HG03064 (cell line): ENCODE results near the gene C1QTNF6.
"Not testable (repeated sequence)": the region's sequence is repeated elsewhere in the genome, so short reads cannot be mapped to it uniquely, and the experiment has no call there.

Experiments
- ATAC-seq: cut with Tn5 transposase; IDR thresholded peaks from one replicate; pipeline ENCODE4 v1.9.1; 2021; ENCODE audit warnings: low read depth; ENCODE audit not compliant: unreplicated experiment

C1QTNF6 gene

DNA sequence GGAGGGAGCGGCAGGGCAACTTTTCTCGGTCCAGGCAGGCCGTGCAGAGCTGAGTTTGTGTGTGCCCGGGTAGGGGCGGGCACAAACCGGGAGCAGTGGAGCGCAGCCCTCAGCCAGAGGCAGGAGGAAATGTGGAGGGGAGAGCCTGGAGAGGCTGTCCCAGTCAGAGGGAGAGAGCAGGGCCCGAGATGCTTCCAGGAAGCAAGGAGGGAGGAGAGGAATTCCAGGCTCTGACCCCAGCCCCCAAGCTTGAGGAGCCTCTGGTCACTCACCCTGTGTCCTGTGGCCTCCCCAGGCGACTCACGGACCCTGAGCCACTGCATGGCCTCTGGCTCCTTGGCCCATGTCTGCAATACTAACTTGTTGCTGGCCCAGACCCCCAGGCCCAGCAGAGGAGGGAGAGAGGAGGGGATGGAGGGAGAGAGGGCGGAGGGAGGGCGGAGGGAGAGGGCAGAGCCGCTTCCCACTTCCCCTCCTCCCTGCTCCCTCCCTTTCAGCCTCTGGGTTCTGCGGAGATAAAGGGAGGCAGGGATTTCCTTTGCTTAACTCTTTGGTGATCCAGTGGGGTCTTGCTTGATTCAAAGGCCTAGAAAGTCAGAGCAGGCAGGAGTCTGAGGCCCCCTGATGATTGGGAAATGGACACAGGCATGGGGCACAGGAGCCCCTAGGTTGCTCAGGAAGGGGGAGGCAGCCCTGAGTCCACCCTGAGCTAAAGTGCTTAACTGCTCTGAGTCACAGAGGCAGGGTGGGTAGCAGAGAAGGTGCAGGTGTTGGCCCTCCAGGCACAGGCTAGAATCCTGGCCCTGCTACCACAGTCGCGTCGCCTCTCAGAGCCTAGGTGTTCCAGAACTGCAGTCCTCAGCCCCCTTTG lies at the start of gene C1QTNF6:
C1QTNF6 (minus strand) TSS at position 357 of the 871 bp plus-strand sequence; CDS start at position 323, 34 bp downstream.
- ATAC-seq = no peak

DNA sequence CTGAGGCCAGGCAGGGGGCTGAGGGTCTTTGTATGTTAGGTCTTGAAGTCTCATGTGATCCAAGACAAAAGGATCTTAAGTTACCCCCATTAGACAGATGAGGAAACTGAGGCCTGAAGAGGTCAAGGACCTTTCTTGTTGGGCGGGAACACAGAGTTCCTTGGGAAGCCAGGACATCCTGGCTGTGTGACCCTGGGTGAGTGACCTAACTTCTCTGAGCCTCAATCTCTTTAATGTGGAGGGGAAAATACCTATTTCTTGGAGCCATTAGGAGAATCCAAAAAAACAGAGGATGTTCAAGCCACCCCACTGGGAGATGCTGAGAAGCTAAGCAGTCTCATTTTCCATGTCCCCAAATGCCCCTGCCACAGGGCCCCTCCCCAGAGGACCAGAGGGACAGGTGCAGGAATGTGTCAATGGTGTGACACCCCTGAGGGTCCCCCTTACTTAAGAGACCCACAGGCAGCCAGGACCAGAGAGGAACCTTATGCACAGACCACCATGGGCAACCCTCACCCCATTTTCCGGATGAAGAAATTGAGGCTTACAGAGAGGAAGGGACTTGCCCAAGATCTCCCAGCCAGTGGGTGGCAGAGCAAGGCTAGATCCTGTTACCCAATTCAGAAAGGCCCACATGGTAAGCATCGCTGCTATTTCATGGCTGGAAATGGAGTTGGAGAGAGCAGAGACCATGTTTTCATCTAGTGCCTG lies 48.0 kb upstream of the C1QTNF6 start:
- ATAC-seq = no peak

DNA sequence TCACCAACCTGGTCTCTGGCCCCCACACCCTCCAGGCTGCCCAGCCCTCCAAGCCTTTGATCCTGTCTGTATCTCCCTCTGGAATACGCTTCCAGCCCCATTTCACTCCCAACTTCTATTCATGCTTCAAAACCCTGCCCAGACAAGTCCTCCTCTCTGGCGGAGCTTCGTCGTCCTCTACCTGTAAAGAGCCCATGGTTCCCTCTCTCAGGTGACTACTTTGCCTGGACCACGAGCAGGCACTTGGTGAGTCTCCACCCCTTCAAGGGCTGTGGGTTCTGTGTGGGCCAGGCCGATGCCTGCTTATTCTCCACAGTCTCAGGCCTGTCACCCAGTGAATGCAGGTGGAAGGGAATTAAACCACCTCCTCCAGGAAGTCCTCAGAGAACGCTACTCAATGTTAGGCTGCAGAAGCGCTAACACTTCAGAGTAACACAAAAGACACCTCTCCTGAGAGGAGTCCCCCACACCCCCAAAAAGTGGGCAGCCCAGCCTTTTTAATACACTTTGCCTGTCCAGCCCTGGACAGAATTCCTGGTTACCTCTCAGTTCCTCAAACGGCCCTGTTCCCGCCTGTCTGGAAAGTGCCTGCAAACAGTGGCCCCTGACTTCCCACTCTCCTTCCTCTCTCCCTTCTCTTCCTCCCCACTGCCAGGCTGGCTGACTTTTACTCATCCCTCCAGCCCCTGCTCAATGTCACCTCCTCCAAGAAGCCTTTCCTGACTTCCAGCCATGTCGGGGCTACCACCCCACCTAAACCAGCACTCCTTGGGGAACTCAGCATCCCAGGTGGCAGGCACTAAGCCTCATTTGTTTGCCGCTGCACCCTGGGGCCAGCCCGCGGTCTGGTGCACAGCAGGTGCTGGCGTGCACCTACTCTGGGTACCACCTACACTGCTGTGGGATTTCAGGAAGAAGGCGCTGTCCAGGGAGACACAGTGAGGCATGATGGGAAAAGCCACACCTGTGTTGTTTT lies 47.0 kb upstream of the C1QTNF6 start:
- no peak for ATAC-seq

DNA sequence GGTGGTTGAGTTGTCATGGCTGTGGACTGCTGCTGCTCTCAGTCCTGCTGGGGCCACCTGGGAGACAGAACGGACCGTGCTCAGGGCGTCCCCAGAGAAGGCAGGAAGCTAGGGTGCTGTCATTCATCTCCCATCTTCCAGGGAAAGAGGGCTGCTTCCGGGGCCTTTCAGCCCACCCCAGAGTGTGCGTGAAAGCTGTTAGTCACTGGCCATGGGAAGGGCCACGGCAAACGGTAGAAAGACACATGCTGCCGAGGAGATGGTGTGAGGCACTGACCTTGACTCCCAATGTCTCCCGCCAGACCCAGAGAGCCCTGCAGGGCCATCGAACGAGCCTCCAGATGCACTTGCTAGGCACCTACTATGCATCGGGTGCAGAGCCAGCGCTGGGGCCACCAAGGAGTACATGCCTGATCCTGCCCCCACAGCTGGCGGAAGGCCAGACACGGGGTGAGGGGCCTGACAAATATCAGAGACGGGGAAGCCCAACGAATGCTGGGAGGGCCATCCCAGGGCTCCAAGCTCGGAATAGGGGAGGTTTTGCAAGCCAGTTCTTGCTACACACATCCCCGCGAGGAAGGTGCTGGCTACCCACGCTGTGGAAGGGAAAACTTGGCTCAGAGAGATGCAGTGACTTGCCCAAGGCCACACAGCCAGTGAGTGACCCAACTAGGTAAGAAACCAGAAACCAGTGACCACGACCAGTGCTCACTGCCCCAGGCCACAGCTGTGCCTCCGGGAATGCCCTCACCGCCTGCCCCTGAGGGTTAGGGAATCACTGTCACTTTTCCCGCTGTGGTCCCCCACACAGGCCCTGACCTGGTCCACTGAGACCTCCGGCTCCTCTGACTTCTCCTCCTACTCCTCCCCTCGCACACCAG lies 45.9 kb upstream of the C1QTNF6 start:
- no peak for ATAC-seq

DNA sequence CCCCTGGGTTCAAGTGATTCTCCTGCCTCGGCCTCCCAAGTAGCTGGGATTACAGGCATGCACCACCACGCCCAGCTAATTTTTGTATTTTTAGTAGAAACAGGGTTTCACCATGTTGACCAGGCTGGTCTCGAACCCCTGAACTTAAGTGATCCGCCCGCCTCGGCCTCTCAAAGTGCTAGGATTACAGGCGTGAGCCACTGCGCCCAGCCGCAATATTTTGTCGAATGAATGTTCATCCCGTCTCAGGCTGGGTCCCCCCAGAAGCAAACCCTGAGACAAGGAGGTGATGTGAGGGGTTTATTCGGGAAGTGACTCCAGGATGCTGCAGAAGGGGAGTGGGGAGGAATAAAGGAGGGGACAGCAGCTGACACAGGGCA lies 45.3 kb upstream of the C1QTNF6 start:
- ATAC-seq = not testable (repeated sequence)

DNA sequence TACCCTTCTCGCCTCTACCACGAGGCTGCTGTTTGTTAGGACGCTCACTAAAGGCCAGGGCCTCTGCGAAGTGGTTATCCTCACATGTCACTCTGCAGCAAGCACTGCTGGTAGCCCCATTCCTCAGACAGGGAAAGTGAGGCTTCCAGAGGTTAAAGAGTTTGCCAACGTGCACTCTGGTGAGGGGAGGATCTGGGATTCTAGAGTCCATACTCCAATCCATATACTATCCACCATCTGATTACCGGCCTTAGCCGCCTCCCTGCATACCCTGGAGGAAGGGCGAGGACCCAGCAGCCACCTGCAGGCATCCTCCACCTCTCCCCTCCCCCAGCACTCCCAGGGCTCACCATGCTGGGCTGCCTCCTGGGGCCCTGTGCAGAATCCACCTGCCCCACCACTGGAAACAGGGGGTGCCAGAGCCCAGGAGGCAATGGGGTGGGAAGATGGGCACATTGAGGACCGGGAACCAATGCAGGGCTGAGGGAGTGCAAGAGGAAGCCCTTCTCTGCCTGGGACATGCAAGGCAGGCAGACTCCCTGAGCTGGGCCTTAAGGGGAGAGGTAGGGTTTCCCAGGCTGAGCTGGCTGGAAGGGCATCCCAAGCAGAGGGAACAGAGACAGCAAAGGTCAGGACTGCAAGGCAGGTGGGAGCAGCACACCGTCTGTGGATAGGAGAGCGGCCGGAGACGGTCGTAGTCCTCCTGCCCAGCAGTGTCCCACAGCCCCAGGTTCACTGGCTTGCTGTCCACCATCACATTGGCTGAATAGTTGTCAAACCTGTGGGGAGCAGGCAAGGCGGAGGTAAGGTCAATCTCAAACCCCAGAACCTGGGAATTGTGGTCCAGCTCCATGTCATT lies 44.3 kb upstream of the C1QTNF6 start:
- no peak for ATAC-seq

DNA sequence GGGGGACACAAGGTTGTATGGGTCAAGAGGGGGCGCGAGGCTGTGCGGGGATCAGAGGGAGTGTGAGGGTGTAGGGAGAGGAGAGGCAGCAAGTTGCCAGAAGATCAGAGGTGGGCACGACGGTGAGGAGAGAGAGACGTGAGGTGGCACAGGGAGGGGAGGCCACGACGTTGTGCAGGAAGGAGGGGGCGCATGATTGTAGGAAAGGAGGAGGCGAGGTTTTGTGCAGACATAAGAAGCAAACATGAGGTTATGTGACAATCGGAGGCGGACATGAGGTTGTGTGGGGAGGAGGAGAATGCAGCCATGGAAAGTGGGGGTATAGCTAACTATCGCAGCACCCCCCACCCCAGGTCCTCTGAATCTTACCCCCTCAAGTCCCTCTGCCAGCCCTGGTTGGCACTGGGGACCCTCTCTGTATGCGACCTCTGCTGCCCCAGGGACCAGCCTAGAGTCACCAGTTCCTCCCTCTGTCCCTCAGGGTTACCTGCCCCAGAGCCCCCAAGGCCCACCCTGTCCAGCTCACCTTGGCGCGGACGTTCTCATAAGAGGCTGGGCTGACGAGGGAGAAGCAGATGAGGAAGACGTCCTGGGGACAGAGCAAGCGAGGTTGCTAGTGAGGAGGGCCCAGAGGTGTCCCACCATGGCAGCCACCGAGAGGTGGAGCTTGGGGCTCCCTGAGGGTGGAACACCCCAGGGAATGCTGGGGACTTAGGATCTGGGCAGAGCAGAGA lies 43.5 kb upstream of the C1QTNF6 start:
- no peak for ATAC-seq

DNA sequence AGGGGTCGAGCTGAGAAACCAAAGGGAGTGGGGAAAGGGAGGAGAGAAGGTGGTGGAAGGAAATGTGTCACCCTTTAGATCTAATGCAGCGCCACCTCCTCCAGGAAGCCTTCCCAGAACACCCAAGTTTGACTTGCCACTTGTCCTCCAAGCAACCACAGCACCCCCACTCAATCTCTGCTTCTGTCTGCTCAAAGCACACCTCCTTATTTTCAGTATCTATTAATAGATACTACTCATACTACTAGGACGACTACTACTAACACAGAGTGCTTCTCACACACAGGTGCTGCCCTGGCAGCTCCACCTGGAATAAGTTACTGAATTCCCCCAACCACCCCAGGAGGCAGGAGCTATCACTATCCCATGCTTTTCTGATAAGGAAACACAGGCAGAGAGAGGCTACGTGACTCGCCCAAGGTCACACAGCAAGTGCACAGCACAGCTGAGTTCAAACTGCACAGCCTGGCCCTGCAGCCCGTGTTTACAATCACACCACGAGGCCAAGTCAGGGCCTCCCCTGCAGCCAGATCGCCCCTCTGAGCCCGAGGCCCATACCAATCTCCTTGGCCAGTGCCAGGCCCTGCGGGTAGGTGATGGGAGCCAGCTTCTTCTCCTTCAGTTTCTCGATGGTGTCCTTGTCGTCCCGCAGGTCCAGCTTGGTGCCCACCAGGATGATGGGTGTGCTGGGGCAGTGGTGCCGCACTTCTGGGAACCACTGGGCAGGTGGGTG lies 42.8 kb upstream of the C1QTNF6 start:
- no peak for ATAC-seq

DNA sequence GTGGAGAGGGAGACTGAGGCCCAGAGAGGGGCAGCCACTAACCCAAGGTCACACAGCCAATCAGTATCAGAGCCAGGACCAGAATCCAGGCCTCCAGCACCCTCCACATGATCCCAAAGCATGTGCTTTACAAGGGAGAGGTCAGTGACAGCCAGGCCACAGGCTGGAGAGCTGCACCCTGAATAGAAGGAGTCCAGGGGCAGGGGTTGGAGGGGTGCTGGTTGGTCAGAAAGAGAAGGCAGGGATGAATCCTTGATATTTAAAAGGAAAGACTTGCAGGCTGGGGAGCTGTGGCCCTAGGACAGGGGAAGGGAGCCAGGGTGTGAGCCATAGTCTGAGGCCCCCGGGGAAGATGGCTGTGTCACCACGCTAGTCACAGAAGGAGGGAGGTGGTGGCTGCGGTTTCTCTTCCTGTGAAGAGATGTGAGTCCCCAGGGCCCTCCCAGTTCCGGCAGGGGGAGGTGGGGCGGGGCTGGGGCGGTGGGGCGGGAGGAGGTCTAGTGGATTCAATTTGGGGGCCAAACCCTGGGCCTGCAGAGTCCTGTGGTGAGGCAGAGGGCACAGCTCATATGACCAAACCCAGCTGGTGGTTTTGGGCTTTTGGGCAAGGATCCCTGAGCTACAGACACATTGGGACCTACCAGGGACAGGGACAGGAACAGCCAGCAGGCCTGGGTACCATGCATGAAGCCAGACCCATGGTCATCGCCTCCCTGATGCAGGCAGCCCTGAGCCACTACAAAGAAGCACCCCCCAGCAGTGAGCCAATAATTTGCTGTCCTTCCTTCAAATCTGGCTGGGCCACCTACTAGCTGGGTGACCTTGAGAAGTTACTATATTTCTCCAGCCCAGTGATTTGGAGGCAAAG lies 42.0 kb upstream of the C1QTNF6 start:
- no peak for ATAC-seq

DNA sequence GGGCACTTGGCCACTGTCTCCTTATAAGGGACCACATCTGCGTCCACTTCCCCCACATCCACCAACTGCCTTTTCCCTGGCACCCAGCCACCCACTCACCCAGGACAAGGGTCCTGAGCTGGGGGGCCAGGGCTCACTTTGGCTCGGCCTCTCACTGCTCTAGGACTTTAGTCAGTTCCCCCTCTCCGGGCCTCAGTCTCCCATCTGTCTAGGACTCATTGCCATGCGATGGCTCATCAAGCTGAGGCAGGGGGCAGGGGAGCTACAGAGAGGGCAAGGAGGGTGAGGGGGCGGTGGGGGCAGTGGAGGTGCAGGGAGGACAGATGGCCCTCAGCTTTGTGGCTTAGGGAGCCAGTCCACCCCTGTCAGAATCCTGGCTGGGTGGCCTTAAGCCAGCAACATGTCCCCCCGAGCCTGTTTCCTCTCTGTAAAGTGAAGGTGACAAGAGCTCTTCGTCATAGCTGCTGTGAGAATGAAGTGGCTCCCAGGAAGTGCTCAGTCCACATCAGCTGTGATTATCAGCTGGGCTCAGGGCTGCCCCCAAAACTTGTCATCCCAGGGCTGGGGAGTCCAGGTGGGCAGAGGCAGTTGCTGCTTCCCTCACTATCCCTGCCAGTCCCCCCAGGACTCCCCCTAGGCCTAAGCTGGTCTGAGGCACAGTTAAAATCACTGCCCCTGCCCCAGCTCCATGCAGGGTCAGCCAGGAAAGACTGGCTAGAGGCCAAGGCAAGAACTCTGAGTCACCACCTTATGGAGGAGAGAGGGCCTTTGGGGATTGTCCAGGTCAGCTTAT lies 41.2 kb upstream of the C1QTNF6 start:
- ATAC-seq = no peak

DNA sequence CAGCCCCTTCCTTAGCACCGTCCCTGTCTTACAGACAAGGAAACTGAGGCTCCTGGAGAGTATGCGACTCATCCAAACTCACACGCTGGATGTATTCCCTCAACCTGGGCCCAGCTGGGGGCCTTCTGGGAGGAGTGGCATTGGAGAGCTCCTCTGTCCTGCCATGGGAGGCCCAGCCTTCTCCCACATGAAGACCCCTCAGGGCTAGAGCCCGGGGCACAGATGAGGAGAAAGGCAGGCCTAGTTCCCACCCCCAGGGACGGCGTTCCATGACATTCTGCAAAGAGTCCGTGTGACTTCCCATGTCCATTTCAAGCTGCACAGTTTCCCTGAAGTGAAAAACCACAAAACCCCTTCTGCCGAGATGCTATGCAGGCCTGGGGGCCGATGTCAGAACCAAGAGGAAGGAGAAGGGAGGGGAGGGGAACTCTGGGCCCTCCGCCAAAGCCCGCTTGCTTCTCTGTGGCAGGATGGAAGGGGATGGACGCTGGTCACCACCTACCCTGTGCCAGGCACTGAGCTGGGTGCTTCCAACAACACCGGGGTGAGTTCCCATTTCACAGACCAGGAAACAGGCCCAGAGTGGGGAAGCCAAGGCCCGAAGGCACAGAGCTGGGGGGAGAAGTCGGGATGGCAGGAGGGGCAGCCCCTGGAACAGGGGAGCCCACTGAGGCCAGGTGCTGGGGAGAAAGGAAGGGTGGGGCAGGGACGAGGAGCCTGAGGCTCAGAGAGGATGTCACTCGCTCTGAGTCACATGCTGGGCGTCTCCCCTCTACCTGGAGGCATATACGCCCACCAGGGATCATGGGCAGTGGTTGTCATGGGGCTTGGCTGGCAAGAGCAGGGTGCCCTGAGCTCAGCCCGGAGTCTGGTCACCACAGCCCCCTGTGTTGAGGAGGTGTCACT lies 40.3 kb upstream of the C1QTNF6 start:
- no peak for ATAC-seq

DNA sequence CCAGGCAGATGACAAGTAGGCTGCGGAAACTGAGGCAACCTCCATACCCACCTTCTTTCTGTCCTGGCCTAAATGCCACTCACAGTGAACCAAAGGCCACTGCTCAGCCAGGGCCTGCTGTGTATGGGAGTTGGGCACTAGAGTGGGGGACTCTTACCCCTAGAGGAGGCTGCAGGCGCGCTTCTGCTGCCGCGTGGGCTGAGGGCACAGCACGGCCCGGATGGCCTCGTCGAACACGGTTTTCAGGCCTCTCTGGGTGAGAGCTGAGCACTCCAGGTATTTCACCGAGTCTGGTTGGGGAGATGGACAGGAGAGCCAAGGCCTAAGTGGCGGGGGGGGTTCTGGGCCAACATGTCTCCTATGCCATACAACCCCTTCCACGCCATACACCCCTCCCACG lies 38.5 kb upstream of the C1QTNF6 start:
- ATAC-seq = no peak

DNA sequence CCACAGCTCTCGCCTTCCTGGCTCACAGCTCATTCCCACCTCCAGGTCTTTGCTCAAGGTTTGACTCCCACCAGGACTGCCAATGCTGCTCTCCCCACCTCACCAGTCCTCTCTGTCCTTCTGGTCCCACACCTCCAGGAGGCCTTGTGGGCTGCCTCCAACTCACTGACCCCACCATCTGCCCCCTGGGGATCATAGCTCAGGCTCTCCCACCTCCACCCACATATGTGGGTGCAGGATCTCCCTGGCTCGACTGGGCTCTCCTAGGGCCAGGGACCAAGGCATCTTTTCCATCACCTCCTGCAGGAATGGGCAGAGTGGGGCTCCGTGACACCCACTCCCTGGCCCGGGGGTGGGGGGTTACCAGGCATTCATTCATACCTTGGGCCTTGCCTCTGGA lies 38.0 kb upstream of the C1QTNF6 start:
- ATAC-seq = no peak

DNA sequence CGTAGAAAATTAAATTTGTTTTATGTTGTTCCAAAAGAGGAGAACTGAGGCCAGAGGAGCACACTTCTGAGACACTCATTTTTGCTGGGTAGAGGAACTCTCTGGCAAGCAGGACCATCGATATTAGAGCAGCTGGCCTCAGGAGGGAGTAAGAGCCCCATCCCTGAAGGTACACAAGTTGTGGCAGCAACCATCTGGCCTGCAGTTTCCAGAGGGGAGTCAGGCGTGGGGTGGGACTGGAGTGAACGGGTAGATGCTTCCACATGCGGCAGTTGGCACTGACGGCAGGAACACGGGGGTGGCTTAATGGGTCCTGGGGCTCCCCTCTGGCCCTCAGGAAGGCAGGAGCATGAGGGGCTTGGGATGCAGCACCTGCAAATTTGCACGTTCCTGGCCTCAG lies 37.4 kb upstream of the C1QTNF6 start:
- ATAC-seq = no peak
